ENCODE data around the gene ATG7.

Gene ATG7

GRCh38 chr3:11235385-11235784, 36.8 kb upstream of the ATG7 start:
- no peak for TF ChIP-seq CTCF (IDR thresholded peaks at IDR 0.05)

- TF ChIP-seq CTCF (IDR thresholded peaks at IDR 0.05), result peak; percentile 75
Measured at GRCh38 chr3:11236588-11237461, 35.4 kb upstream of the ATG7 start.

GRCh38 chr3:11238060-11238459, 34.1 kb upstream of the ATG7 start:
- TF ChIP-seq CTCF (IDR thresholded peaks at IDR 0.05), result no peak

- TF ChIP-seq CTCF (IDR thresholded peaks at IDR 0.05), result no peak
Measured at GRCh38 chr3:11238880-11239279, 33.3 kb upstream of the ATG7 start.

- no peak for TF ChIP-seq CTCF (IDR thresholded peaks at IDR 0.05)
Measured at GRCh38 chr3:11239796-11240195, 32.4 kb upstream of the ATG7 start.

GRCh38 chr3:11240496-11240895, 31.7 kb upstream of the ATG7 start:
- TF ChIP-seq CTCF (IDR thresholded peaks at IDR 0.05), result no peak

GRCh38 chr3:11244121-11244677, 28.0 kb upstream of the ATG7 start:
- TF ChIP-seq CTCF (IDR thresholded peaks at IDR 0.05), result no peak
